Neural cell (in vitro differentiated cells): ENCODE measurements around the gene ZNF385C. TPM values are rescaled to one million over a fixed set of nuclear protein-coding genes. Genes with fewer than 3 reads are reported as not detected.

Source experiments
- H2AFZ ChIP-seq: fragments of 200-600, 300-800 bp; sonication (generic), shearing (Covaris generic); 2 replicates; pipeline ENCODE4 v1.6.0; 2014; ENCODE audit warnings: low read depth, mild to moderate bottlenecking, antibody characterized with exemption, low read length, moderate library complexity
- H3F3A ChIP-seq: fragments of 200-600 bp; shearing (Covaris generic); 2 replicates; pipeline ENCODE4 v1.6.1; 2016; ENCODE audit warnings: mild to moderate bottlenecking, moderate library complexity, mixed read lengths, antibody characterized with exemption, low read length; ENCODE audit not compliant: insufficient read depth, poor library complexity, severe bottlenecking
- H3K27ac ChIP-seq: fragments of 200-600, 300-800 bp; sonication (generic), shearing (Covaris generic); 2 replicates; pipeline ENCODE4 v1.5.1; 2014; ENCODE audit warnings: mild to moderate bottlenecking, low read length, moderate library complexity
- H3K27me3 ChIP-seq: fragments of 300-800, 200-600 bp; sonication (generic), shearing (Covaris generic); 2 replicates; pipeline ENCODE4 v1.6.0; 2014; ENCODE audit warnings: mild to moderate bottlenecking, low read depth, low read length, moderate library complexity; ENCODE audit not compliant: insufficient read depth
- H3K36me3 ChIP-seq: fragments of 300-800, 200-600 bp; sonication (generic), shearing (Covaris generic); 2 replicates; pipeline ENCODE4 v1.5.1; 2014; ENCODE audit warnings: mild to moderate bottlenecking, antibody characterized with exemption, low read length, moderate library complexity; ENCODE audit not compliant: insufficient read depth
- H3K4me2 ChIP-seq: fragments of 300-800, 200-600 bp; sonication (generic), shearing (Covaris generic); 2 replicates; pipeline ENCODE4 v1.6.0; 2014; ENCODE audit warnings: mild to moderate bottlenecking, low read length
- H3K4me3 ChIP-seq: fragments of 300-800, 200-600 bp; sonication (generic), shearing (Covaris generic); 2 replicates; pipeline ENCODE4 v1.5.1; 2014; ENCODE audit warnings: mild to moderate bottlenecking, low read length, moderate library complexity
- H3K79me2 ChIP-seq: fragments of 200-600 bp; shearing (Covaris generic); replicated peaks from 2 replicates; pipeline ENCODE4 v1.6.0; 2014; ENCODE audit warnings: mild to moderate bottlenecking, low read length, moderate library complexity; ENCODE audit not compliant: insufficient read depth
- H3K9ac ChIP-seq: fragments of 300-800, 200-600 bp; sonication (generic), shearing (Covaris generic); 2 replicates; pipeline ENCODE4 v1.6.1; 2016; ENCODE audit warnings: mild to moderate bottlenecking, low read length, mixed read lengths
- H3K9me2 ChIP-seq: fragments of 200-600 bp; shearing (Covaris generic); 2 replicates; pipeline ENCODE4 v1.6.1; 2016; ENCODE audit warnings: mild to moderate bottlenecking, low read length, mixed read lengths; ENCODE audit not compliant: insufficient read depth
- H3K9me3 ChIP-seq: fragments of 200-600, 300-800 bp; sonication (generic), shearing (Covaris generic); 2 replicates; pipeline ENCODE4 v1.6.1; 2016; ENCODE audit warnings: mild to moderate bottlenecking, mixed run types, low read length, moderate library complexity, mixed read lengths
- H4K20me1 ChIP-seq: fragments of 200-600 bp; shearing (Covaris generic); 2 replicates; pipeline ENCODE4 v1.6.1; 2016; ENCODE audit warnings: mild to moderate bottlenecking, mixed run types; ENCODE audit not compliant: insufficient read depth
- EP300 ChIP-seq: fragments of 450-650 bp; conservative IDR thresholded peaks from 2 replicates; pipeline ENCODE4 v1.6.1; 2014; ENCODE audit warnings: antibody characterized with exemption, mild to moderate bottlenecking, moderate library complexity; ENCODE audit not compliant: poor library complexity, severe bottlenecking
- EZH2 ChIP-seq: fragments of 200-600, 300-800 bp; shearing (Covaris generic), sonication (generic); IDR thresholded peaks from 2 replicates; pipeline ENCODE4 v1.6.1; 2014; ENCODE audit warnings: antibody characterized with exemption, low read length, borderline replicate concordance, mild to moderate bottlenecking; ENCODE audit not compliant: insufficient read depth, poor library complexity, severe bottlenecking
- MXI1 ChIP-seq: fragments of 450-650 bp; conservative IDR thresholded peaks from 2 replicates; pipeline ENCODE4 v1.6.1; 2014; ENCODE audit warnings: antibody characterized with exemption, mild to moderate bottlenecking; ENCODE audit not compliant: poor library complexity, severe bottlenecking
- POLR2AphosphoS5 ChIP-seq: IDR thresholded peaks from 2 replicates; pipeline ENCODE4 v1.6.1; 2012
- RAD21 ChIP-seq: fragments of 450-650 bp; conservative IDR thresholded peaks from 2 replicates; pipeline ENCODE4 v1.6.1; 2014; ENCODE audit warnings: antibody characterized with exemption, mild to moderate bottlenecking, moderate library complexity
- SMC3 ChIP-seq: fragments of 450-650 bp; conservative IDR thresholded peaks from 2 replicates; pipeline ENCODE4 v1.6.1; 2014; ENCODE audit warnings: antibody characterized with exemption, mild to moderate bottlenecking, moderate library complexity; ENCODE audit not compliant: poor library complexity
- TAF1 ChIP-seq: IDR thresholded peaks from 2 replicates; pipeline ENCODE4 v1.6.1; 2012; ENCODE audit warnings: low read depth
- polyA plus RNA-seq: library from polyadenylated mRNA; depleted of rRNA; stranded (reverse); fragments of >200 nt; gene quantifications from 2 replicates; pipeline ENCODE4 v1.2.3, GENCODE V29; 2014
- TF ChIP-seq, protein P1 (sequence below): IDR thresholded peaks from 2 replicates; pipeline ENCODE4 v1.6.1; 2012; ENCODE audit warnings: borderline replicate concordance
- TF ChIP-seq, protein P2 (sequence below): fragments of 450-650 bp; IDR thresholded peaks from 2 replicates; pipeline ENCODE4 v1.5.1; 2014; ENCODE audit warnings: antibody characterized with exemption, mild to moderate bottlenecking, moderate library complexity; ENCODE audit not compliant: poor library complexity, severe bottlenecking

The ZNF385C gene
- polyA plus RNA-seq, 1 donor from 2014 or later = 0.69 TPM

DNA sequence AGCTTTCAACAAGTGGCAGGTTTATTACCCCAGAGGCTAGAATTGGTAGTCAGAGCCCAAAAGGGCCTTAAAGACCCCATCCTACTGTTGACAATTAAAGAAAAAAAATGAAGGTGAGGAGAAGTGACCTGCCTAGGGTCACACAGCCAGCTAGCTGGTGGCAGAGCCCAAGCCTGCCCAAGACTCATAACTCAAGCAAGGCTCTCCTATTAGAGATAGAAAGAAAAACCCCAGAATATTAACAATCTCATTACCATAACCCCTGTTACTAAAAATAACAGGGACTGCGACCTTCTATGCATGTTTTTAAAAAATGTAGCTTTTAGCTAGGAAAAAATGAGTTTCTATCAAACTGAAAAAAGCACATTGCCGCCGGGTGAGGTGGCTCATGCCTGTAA is 38.4 kb upstream of the ZNF385C start:
- Histone ChIP-seq H3K27ac (no peak overlapping the region), H4K20me1 (no peaks in the 10 kb centered on the region)

GRCh38 chr17:42135664-42136653 is 37.7 kb upstream of the ZNF385C start:
- no peaks in the 10 kb centered on the region for H3K36me3 ChIP-seq
- H3K4me3 ChIP-seq = no peak overlapping the region
- H3K4me2 ChIP-seq = no peak overlapping the region
- H3K79me2 ChIP-seq = no peaks in the 10 kb centered on the region
- H2AFZ ChIP-seq = no peak overlapping the region
- H3K9ac ChIP-seq = no peak overlapping the region
- no peaks in the 10 kb centered on the region for H3K9me2 ChIP-seq
- H3K27me3 ChIP-seq = no peaks in the 10 kb centered on the region
- no peak for TF ChIP-seq EZH2
- TF ChIP-seq POLR2AphosphoS5 = no peak
- TF ChIP-seq, protein P1, sequence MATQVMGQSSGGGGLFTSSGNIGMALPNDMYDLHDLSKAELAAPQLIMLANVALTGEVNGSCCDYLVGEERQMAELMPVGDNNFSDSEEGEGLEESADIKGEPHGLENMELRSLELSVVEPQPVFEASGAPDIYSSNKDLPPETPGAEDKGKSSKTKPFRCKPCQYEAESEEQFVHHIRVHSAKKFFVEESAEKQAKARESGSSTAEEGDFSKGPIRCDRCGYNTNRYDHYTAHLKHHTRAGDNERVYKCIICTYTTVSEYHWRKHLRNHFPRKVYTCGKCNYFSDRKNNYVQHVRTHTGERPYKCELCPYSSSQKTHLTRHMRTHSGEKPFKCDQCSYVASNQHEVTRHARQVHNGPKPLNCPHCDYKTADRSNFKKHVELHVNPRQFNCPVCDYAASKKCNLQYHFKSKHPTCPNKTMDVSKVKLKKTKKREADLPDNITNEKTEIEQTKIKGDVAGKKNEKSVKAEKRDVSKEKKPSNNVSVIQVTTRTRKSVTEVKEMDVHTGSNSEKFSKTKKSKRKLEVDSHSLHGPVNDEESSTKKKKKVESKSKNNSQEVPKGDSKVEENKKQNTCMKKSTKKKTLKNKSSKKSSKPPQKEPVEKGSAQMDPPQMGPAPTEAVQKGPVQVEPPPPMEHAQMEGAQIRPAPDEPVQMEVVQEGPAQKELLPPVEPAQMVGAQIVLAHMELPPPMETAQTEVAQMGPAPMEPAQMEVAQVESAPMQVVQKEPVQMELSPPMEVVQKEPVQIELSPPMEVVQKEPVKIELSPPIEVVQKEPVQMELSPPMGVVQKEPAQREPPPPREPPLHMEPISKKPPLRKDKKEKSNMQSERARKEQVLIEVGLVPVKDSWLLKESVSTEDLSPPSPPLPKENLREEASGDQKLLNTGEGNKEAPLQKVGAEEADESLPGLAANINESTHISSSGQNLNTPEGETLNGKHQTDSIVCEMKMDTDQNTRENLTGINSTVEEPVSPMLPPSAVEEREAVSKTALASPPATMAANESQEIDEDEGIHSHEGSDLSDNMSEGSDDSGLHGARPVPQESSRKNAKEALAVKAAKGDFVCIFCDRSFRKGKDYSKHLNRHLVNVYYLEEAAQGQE = no peak
- no peak for TF ChIP-seq SMC3
- no peak for TF ChIP-seq EP300
- no peak for TF ChIP-seq MXI1
- TF ChIP-seq, protein P2, sequence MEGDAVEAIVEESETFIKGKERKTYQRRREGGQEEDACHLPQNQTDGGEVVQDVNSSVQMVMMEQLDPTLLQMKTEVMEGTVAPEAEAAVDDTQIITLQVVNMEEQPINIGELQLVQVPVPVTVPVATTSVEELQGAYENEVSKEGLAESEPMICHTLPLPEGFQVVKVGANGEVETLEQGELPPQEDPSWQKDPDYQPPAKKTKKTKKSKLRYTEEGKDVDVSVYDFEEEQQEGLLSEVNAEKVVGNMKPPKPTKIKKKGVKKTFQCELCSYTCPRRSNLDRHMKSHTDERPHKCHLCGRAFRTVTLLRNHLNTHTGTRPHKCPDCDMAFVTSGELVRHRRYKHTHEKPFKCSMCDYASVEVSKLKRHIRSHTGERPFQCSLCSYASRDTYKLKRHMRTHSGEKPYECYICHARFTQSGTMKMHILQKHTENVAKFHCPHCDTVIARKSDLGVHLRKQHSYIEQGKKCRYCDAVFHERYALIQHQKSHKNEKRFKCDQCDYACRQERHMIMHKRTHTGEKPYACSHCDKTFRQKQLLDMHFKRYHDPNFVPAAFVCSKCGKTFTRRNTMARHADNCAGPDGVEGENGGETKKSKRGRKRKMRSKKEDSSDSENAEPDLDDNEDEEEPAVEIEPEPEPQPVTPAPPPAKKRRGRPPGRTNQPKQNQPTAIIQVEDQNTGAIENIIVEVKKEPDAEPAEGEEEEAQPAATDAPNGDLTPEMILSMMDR = no peak
- TF ChIP-seq RAD21 = no peak
- TF ChIP-seq TAF1 = no peak
- no peak overlapping the region for H3K27ac ChIP-seq
- no peaks in the 10 kb centered on the region for H3F3A ChIP-seq
- no peaks in the 10 kb centered on the region for H4K20me1 ChIP-seq
- H3K9me3 ChIP-seq = no peaks in the 10 kb centered on the region

More for the DNA sequence above, 38.4 kb upstream of the ZNF385C start:
- Histone ChIP-seq H3K4me3 (no peak overlapping the region), H3K9me3 (no peaks in the 10 kb centered on the region), H3F3A (no peaks in the 10 kb centered on the region), H2AFZ (no peak overlapping the region), H3K79me2 (no peaks in the 10 kb centered on the region), H3K9ac (no peak overlapping the region), H3K9me2 (no peaks in the 10 kb centered on the region), H3K4me2 (no peak overlapping the region), H3K36me3 (no peaks in the 10 kb centered on the region), H3K27me3 (no peaks in the 10 kb centered on the region)
- no peak for TF ChIP-seq EP300
- TF ChIP-seq RAD21 = no peak
- no peak for TF ChIP-seq SMC3
- TF ChIP-seq TAF1 = no peak
- TF ChIP-seq MXI1 = no peak
- TF ChIP-seq, protein P1 = no peak
- no peak for TF ChIP-seq EZH2
- no peak for TF ChIP-seq POLR2AphosphoS5
